OCI-LY1 (cell line): ENCODE results near the gene MKKS.

Experiments used
- CTCF ChIP-seq: fragments of 200-600 bp; sonication (generic), shearing (Covaris generic); IDR thresholded peaks from 2 replicates; pipeline ENCODE4 v1.5.1; 2017; ENCODE audit warnings: mild to moderate bottlenecking, antibody characterized with exemption, low read length, moderate library complexity, mixed read lengths
- EZH2 ChIP-seq: fragments of 200-600 bp; sonication (generic), shearing (Covaris generic); IDR thresholded peaks from 2 replicates; pipeline ENCODE4 v1.8.0; 2017; ENCODE audit warnings: borderline replicate concordance, mixed run types, mild to moderate bottlenecking, antibody characterized with exemption, low read length, moderate library complexity, mixed read lengths

GRCh38 chr20:10370091-10370887, 63.7 kb downstream of the MKKS start:
- TF ChIP-seq CTCF (no peak), EZH2 (no peak)
